Jurkat, Clone E6-1 (cell line): ENCODE results near the gene SPRR1A.
"Not testable (repeated sequence)": the region's sequence is repeated elsewhere in the genome, so short reads cannot be mapped to it uniquely, and the experiment has no call there.

ENCODE experiments used
- DNase-seq: peaks from one replicate; pipeline ENCODE4 v3.0.0-alpha.2; 2011; ENCODE audit warnings: low read depth, low spot score
- H3K4me3 ChIP-seq: 2 replicates; pipeline ENCODE4 v1.5.1; 2011; ENCODE audit warnings: mild to moderate bottlenecking, low read length, control low read depth, moderate library complexity

The SPRR1A gene

GRCh38 chr1:153021829-153022228 is 37.9 kb downstream of the SPRR1A start:
- not testable (repeated sequence) for DNase-seq, H3K4me3 ChIP-seq

GRCh38 chr1:153022340-153022739 is 38.5 kb downstream of the SPRR1A start:
- H3K4me3 ChIP-seq, DNase-seq: not testable (repeated sequence)

- no peak for DNase-seq
- H3K4me3 ChIP-seq, result no peak overlapping the region
Measured at GRCh38 chr1:153023109-153023508, 39.2 kb downstream of the SPRR1A start.

GRCh38 chr1:153024413-153024812 is 40.5 kb downstream of the SPRR1A start:
- H3K4me3 ChIP-seq, result no peak overlapping the region
- no peak for DNase-seq

GRCh38 chr1:153025797-153026196 is 41.9 kb downstream of the SPRR1A start:
- no peak overlapping the region for H3K4me3 ChIP-seq
- no peak for DNase-seq

GRCh38 chr1:153028766-153029165 is 44.9 kb downstream of the SPRR1A start:
- no peak overlapping the region for H3K4me3 ChIP-seq
- DNase-seq, result no peak

- no peak within 1 kb of the TSS for H3K4me3 ChIP-seq
- DNase-seq, result no peak
Measured at GRCh38 chr1:153030895-153031294, 47.0 kb downstream of the SPRR1A start, which contains the start of gene SPRR1B. TSS of gene SPRR1B (plus strand) at chr1:153031203. CDS start at chr1:153032346, 1,143 bp downstream.

- H3K4me3 ChIP-seq, result no peak overlapping the region
- no peak for DNase-seq
Measured at GRCh38 chr1:153032073-153032472, 48.2 kb downstream of the SPRR1A start.

GRCh38 chr1:153032677-153033308 is 48.9 kb downstream of the SPRR1A start:
- no peak for DNase-seq
- no peak overlapping the region for H3K4me3 ChIP-seq

- DNase-seq, result no peak
- H3K4me3 ChIP-seq, result no peak overlapping the region
Measured at GRCh38 chr1:153035211-153035610, 51.3 kb downstream of the SPRR1A start.
